Transverse colon (tissue), 4 donors: Measurements from ENCODE around the gene NFASC.

Experiments used
- EP300 ChIP-seq: sonication (generic); formaldehyde crosslinking; IDR thresholded peaks from one replicate; pipeline ENCODE4 v1.6.1; 2017; ENCODE audit warnings: antibody characterized with exemption, low read depth
- POLR2A ChIP-seq: fragments of 450-650 bp; IDR thresholded peaks from one replicate; pipeline ENCODE4 v1.6.1; 2016; ENCODE audit warnings: antibody characterized with exemption, mild to moderate bottlenecking, moderate library complexity
- POLR2AphosphoS5 ChIP-seq, 3 donors: sonication (generic); formaldehyde crosslinking; IDR thresholded peaks; one replicate each; pipeline ENCODE4 v1.6.1; 2016; ENCODE audit warnings: antibody characterized with exemption in 3 of 3
- TF ChIP-seq, protein P1 (sequence below), 5 experiments: fragments of 200-600 bp in 3 of 5; fragments of 450-650 bp in 2 of 5; sonication (generic) in 3 of 5; IDR thresholded peaks; 1 replicate in 2 of 5; 2 replicates in 3 of 5; pipeline ENCODE4 v1.5.1; 2016 to 2017; ENCODE audit warnings: antibody characterized with exemption in 5 of 5, inconsistent platforms in 3 of 5, mild to moderate bottlenecking in 2 of 5, moderate library complexity in 1 of 5

DNA sequence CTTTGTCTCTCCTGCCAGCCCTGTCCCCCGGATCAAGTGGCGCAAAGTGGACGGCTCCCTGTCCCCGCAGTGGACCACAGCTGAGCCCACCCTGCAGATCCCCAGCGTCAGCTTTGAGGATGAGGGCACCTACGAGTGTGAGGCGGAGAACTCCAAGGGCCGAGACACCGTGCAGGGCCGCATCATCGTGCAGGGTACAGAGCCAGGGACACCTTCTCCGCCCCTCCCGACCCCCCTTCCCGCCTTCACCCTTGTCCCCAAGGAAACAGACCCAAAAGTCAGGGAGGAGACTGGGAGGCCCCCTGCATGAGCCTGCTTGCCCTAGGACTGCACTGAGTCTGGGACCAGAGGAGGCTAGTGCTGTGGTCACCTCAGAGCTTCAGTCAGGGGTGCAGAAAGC lies 190.6 kb downstream of the NFASC start:
- TF ChIP-seq EP300 (no peak), POLR2AphosphoS5 (IDR thresholded peaks at IDR 0.05) (no peak), POLR2A (no peak)
- TF ChIP-seq, protein P1, sequence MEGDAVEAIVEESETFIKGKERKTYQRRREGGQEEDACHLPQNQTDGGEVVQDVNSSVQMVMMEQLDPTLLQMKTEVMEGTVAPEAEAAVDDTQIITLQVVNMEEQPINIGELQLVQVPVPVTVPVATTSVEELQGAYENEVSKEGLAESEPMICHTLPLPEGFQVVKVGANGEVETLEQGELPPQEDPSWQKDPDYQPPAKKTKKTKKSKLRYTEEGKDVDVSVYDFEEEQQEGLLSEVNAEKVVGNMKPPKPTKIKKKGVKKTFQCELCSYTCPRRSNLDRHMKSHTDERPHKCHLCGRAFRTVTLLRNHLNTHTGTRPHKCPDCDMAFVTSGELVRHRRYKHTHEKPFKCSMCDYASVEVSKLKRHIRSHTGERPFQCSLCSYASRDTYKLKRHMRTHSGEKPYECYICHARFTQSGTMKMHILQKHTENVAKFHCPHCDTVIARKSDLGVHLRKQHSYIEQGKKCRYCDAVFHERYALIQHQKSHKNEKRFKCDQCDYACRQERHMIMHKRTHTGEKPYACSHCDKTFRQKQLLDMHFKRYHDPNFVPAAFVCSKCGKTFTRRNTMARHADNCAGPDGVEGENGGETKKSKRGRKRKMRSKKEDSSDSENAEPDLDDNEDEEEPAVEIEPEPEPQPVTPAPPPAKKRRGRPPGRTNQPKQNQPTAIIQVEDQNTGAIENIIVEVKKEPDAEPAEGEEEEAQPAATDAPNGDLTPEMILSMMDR (IDR thresholded peaks at IDR 0.05): no peak
